Gastroesophageal sphincter (tissue), 4 donors: ENCODE measurements around the gene PRKN. TPM values are rescaled to one million over a fixed set of nuclear protein-coding genes. Genes with fewer than 3 reads are reported as not detected.
"Not testable (repeated sequence)": the region's sequence is repeated elsewhere in the genome, so short reads cannot be mapped to it uniquely, and the experiment has no call there.

Source experiments
- ATAC-seq: fragments of 150-250 bp; one replicate; pipeline ENCODE4 v1.9.1; 2016; ENCODE audit warnings: mild to moderate bottlenecking, moderate library complexity
- H3K27ac ChIP-seq, 4 donors: fragments of 200-600 bp; sonication (generic) in 3 of 4; 1 replicate in 3 of 4; 2 replicates in 1 of 4; pipeline ENCODE4 v1.5.1; 2016 to 2019
- H3K27me3 ChIP-seq: fragments of 200-600 bp; sonication (generic); one replicate; pipeline ENCODE4 v1.5.1; 2019
- H3K36me3 ChIP-seq, 2 donors: fragments of 200-600 bp; sonication (generic); one replicate each; pipeline ENCODE4 v1.5.1; 2019; ENCODE audit warnings: control low read depth in 1 of 2
- H3K4me1 ChIP-seq, 3 donors: fragments of 200-600 bp; sonication (generic); 1 replicate in 2 of 3; 2 replicates in 1 of 3; pipeline ENCODE4 v1.5.1; 2016 to 2019; ENCODE audit warnings: control low read depth in 2 of 3
- H3K4me3 ChIP-seq, 2 donors: fragments of 200-600 bp; sonication (generic); one replicate each; pipeline ENCODE4 v1.5.1; 2019; ENCODE audit warnings: mild to moderate bottlenecking in 1 of 2, moderate library complexity in 1 of 2
- H3K9me3 ChIP-seq, 3 donors: fragments of 200-600 bp; sonication (generic); one replicate each; pipeline ENCODE4 v1.5.1; 2017 to 2019; ENCODE audit warnings: control low read depth in 2 of 3
- CTCF ChIP-seq, 4 experiments: fragments of 200-600 bp in 2 of 4; fragments of 450-650 bp in 2 of 4; sonication (generic) in 1 of 4; IDR thresholded peaks; one replicate each; pipeline ENCODE4 v1.5.1; 2017 to 2019; ENCODE audit warnings: antibody characterized with exemption in 4 of 4, mild to moderate bottlenecking in 2 of 4, moderate library complexity in 2 of 4
- EP300 ChIP-seq: sonication (generic); formaldehyde crosslinking; IDR thresholded peaks from one replicate; pipeline ENCODE4 v1.6.1; 2017; ENCODE audit warnings: antibody characterized with exemption, mild to moderate bottlenecking
- POLR2A ChIP-seq, 2 donors: fragments of 450-650 bp; IDR thresholded peaks; one replicate each; pipeline ENCODE4 v1.6.1; 2017; ENCODE audit warnings: antibody characterized with exemption in 2 of 2, mild to moderate bottlenecking in 2 of 2, moderate library complexity in 1 of 2
- POLR2AphosphoS5 ChIP-seq: sonication (generic); formaldehyde crosslinking; IDR thresholded peaks from one replicate; pipeline ENCODE4 v1.6.1; 2017; ENCODE audit warnings: antibody characterized with exemption
- WGBS, 2 donors: methylation state at CpG; one replicate each; pipeline ENCODE4 v1.1.5; 2018; ENCODE audit warnings: low coverage in 1 of 2; 5-methylcytosine and 5-hydroxymethylcytosine counted together
- total RNA-seq, 4 donors: library from RNA; depleted of rRNA; stranded (reverse); fragments of >200 nt; gene quantifications; one replicate each; pipeline ENCODE4 v1.1.0, GENCODE V29; 2016

Gene PRKN
- total RNA-seq, 4 donors from 2014 or later, result 8.4 to 58.6 (median 25.8) TPM

GRCh38 chr6:161333410-161333809 lies 1394.2 kb downstream of the PRKN start:
- H3K9me3 ChIP-seq, result no peaks in the 10 kb centered on the region
- no peaks in the 10 kb centered on the region for H3K27me3 ChIP-seq
- WGBS, 2 donors, result 83 to 90% methylated on average over 7 to 8 of the region's 8 CpGs
- H3K36me3 ChIP-seq, result no peaks in the 10 kb centered on the region
- H3K27ac ChIP-seq, result no peak overlapping the region
- TF ChIP-seq POLR2A (IDR thresholded peaks at IDR 0.05) (no peak), CTCF (IDR thresholded peaks at IDR 0.05) (no peak), POLR2AphosphoS5 (no peak), EP300 (no peak)
- ATAC-seq, result no peak
- H3K4me1 ChIP-seq, result no peaks in the 10 kb centered on the region
- H3K4me3 ChIP-seq, result no peak overlapping the region

GRCh38 chr6:161331402-161332081 lies 1396.0 kb downstream of the PRKN start:
- H3K9me3 ChIP-seq, H3K4me1 ChIP-seq, H3K4me3 ChIP-seq, H3K27me3 ChIP-seq, ATAC-seq, H3K27ac ChIP-seq, H3K36me3 ChIP-seq: not testable (repeated sequence)
- 84 to 89% methylated on average over 3 to 4 of the region's 4 CpGs for WGBS, 2 donors

GRCh38 chr6:161327360-161327953 lies 1400.1 kb downstream of the PRKN start:
- H3K4me3 ChIP-seq, result no peak overlapping the region
- no peaks in the 10 kb centered on the region for H3K4me1 ChIP-seq
- ATAC-seq, result no peak
- 83 to 90% methylated on average over 1 to 4 of the region's 4 CpGs for WGBS, 2 donors
- no peaks in the 10 kb centered on the region for H3K36me3 ChIP-seq
- no peaks in the 10 kb centered on the region for H3K27me3 ChIP-seq
- TF ChIP-seq EP300 (no peak), POLR2A (IDR thresholded peaks at IDR 0.05) (no peak), CTCF (IDR thresholded peaks at IDR 0.05) (no peak), POLR2AphosphoS5 (no peak)
- H3K27ac ChIP-seq, result no peak overlapping the region
- H3K9me3 ChIP-seq, result no peaks in the 10 kb centered on the region

- Histone ChIP-seq H3K27ac (no peak overlapping the region), H3K36me3 (no peaks in the 10 kb centered on the region), H3K9me3 (peaks cover 0 to 13% (median 0%) of the 10 kb centered on the region in 3 donors), H3K4me3 (no peak overlapping the region), H3K27me3 (no peaks in the 10 kb centered on the region), H3K4me1 (no peaks in the 10 kb centered on the region)
- TF ChIP-seq CTCF (IDR thresholded peaks at IDR 0.05) (no peak), POLR2AphosphoS5 (no peak), POLR2A (IDR thresholded peaks at IDR 0.05) (no peak), EP300 (no peak)
- WGBS, 2 donors, result 51 to 65% methylated on average over 2 of the region's 2 CpGs
- no peak for ATAC-seq
These were observed 1408.3 kb downstream of the PRKN start for GRCh38 chr6:161319231-161319630.

GRCh38 chr6:161318456-161318855 lies 1409.1 kb downstream of the PRKN start:
- Histone ChIP-seq H3K4me1 (no peaks in the 10 kb centered on the region), H3K4me3 (no peak overlapping the region), H3K27me3 (no peaks in the 10 kb centered on the region), H3K27ac (no peak overlapping the region), H3K36me3 (no peaks in the 10 kb centered on the region), H3K9me3 (peaks cover 0 to 14% (median 0%) of the 10 kb centered on the region in 3 donors)
- WGBS, 2 donors, result 72 to 94% methylated on average over 5 to 6 of the region's 6 CpGs
- ATAC-seq, result no peak
- TF ChIP-seq EP300, result no peak
- no peak for TF ChIP-seq POLR2AphosphoS5
- no peak for TF ChIP-seq CTCF (IDR thresholded peaks at IDR 0.05)
- no peak for TF ChIP-seq POLR2A (IDR thresholded peaks at IDR 0.05)
